ENCODE measurements around the gene USH1G. TPM values are rescaled to one million over a fixed set of nuclear protein-coding genes. Genes with fewer than 3 reads are reported as not detected.

Gene USH1G
- total and polyA plus RNA-seq, 2 of the 13 experiments (the other 11 are each of a cell fraction or from before 2014, with no cell fraction given), result 0.04 TPM; not detected in 1

- TF ChIP-seq MLXIP (CRISPR knock-in tag; IDR thresholded peaks at IDR 0.05; ENCODE audit: borderline replicate concordance) (no peak), ZNF687 (CRISPR knock-in tag; IDR thresholded peaks at IDR 0.05) (peak; percentile 6; the same call in 1 of the 2 replicates), ZNF331 (CRISPR knock-in tag; IDR thresholded peaks at IDR 0.05) (0 out of 2 replicates have a peak, but pooled peaks have one; percentile 32), IKZF5 (CRISPR knock-in tag; IDR thresholded peaks at IDR 0.05) (peak; percentile 54; the same call in 1 of the 2 replicates), KLF9 (CRISPR knock-in tag; IDR thresholded peaks at IDR 0.05; ENCODE audit: low read depth) (no peak), ZNF17 (CRISPR knock-in tag; IDR thresholded peaks at IDR 0.05) (no peak), CEBPG (CRISPR knock-in tag; IDR thresholded peaks at IDR 0.05) (0 out of 2 replicates have a peak, but pooled peaks have one; percentile 18), ZFX (CRISPR knock-in tag; IDR thresholded peaks at IDR 0.05; ENCODE audit: low read depth) (0 out of 2 replicates have a peak, but pooled peaks have one; percentile 21), SMAD3 (CRISPR knock-in tag; IDR thresholded peaks at IDR 0.05) (peak; percentile 26; the same call in 1 of the 2 replicates), ZBTB7B (CRISPR knock-in tag; IDR thresholded peaks at IDR 0.05) (peak; percentile 47; the same call in 1 of the 2 replicates), RAD21 (CRISPR knock-in tag; IDR thresholded peaks at IDR 0.05) (peak; percentile 89), GATAD2A (CRISPR knock-in tag; IDR thresholded peaks at IDR 0.05) (0 out of 2 replicates have a peak, but pooled peaks have one; percentile 14), PHF5A (CRISPR knock-in tag; IDR thresholded peaks at IDR 0.05; ENCODE audit: low read depth, unreplicated experiment) (no peak), RELA (CRISPR knock-in tag; IDR thresholded peaks at IDR 0.05) (0 out of 2 replicates have a peak, but pooled peaks have one; percentile 57), BORCS8-MEF2B (CRISPR knock-in tag; IDR thresholded peaks at IDR 0.05) (0 out of 2 replicates have a peak, but pooled peaks have one; percentile 28), DNMT1 (CRISPR knock-in tag; IDR thresholded peaks at IDR 0.05) (no peak), HMGXB4 (CRISPR knock-in tag; IDR thresholded peaks at IDR 0.05; ENCODE audit: borderline replicate concordance in 1 of 2, low read depth in 1 of 2) (peak; percentile 20 to 61; a peak in 1 of 4 replicates), FOXA1 (IDR thresholded peaks at IDR 0.05) (no peak), FOXA1 (CRISPR knock-in tag; IDR thresholded peaks at IDR 0.05) (0 out of 2 replicates have a peak, but pooled peaks have one; percentile 10)
Measured at GRCh38 chr17:74957935-74958740, 35.1 kb upstream of the USH1G start (continued).

All from HepG2 (cell line).